ENCODE measurements around the gene FOSL1.
"Not testable (repeated sequence)": the region's sequence is repeated elsewhere in the genome, so short reads cannot be mapped to it uniquely, and the experiment has no call there.

FOSL1 gene

DNA sequence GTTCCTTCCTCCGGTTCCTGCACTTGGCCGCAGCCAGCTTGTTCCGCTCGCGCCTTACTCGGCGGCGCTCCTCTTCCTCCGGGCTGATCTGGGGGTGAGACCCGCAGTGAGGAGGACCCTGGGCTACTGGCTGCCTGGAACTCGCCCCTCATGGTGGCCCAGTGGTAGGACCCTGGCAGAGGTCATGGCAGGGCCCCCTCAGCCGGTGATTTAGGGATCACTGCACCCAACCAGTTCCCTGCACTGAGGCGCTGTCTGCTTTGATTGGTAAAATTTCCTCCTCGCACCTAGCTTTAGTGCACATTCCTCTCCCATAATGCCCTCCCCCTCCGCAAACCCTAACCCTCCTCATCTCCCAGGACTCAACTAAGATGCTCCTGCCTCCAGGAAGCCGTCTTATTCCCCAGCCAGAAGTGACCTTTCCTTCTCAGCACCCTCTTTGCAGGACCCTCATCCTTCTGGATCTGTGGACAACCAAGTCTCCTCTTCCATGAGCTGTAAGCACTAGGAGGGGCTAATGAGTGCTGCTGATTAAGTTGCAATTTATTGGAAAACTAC lies 6.1 kb downstream of the FOSL1 start:
- no peak for DNase-seq

DNA sequence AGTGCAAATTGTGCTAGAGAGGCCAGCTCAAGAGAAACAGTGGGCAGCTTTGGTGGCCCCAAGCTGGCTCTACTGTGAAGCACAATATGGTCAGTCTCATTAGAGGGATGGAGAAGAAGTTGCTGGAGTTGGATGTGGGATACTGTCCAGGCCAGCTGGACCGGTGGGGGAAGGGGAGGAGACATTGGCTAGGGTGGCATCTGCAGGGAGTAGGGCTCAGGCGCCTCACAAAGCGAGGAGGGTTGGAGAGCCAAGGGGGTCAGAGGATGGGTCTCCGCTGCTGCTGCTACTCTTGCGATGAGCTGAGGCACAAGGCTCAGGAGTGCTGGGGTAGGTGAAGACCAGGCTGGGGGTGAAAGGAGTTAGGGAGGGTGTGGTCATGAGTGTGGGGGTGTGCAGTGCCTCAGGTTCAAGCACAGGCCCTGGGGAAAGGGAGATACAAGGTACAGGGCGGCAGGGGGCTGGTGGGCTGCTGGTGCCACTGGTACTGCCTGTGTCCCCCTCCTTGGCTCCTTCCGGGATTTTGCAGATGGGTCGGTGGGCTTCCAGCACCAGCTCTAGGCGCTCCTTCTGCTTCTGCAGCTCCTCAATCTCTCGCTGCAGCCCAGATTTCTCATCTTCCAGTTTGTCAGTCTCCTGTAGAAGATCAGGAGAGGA lies 7.4 kb downstream of the FOSL1 start:
- no peak for DNase-seq

DNA sequence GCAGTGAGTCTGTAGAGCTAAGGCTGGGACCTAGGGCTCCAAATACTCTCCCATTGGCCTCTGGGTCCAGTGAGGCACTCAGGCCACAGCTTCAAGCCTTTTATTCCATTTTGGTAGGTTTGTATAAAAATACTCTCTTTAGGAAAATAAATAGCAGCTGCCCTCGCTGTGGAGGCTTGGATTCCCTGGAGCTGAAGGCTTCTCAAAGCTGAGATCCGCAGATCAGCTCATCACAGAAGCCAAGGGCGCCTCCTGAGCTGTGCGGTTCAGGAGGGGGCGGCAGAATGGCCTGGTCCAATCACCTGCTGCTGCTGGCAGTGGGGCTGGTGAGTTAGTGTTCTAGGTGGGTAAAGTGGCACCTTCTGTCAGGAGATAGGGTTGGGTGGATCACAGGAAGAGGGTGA lies 8.0 kb downstream of the FOSL1 start:
- not testable (repeated sequence) for DNase-seq

DNA sequence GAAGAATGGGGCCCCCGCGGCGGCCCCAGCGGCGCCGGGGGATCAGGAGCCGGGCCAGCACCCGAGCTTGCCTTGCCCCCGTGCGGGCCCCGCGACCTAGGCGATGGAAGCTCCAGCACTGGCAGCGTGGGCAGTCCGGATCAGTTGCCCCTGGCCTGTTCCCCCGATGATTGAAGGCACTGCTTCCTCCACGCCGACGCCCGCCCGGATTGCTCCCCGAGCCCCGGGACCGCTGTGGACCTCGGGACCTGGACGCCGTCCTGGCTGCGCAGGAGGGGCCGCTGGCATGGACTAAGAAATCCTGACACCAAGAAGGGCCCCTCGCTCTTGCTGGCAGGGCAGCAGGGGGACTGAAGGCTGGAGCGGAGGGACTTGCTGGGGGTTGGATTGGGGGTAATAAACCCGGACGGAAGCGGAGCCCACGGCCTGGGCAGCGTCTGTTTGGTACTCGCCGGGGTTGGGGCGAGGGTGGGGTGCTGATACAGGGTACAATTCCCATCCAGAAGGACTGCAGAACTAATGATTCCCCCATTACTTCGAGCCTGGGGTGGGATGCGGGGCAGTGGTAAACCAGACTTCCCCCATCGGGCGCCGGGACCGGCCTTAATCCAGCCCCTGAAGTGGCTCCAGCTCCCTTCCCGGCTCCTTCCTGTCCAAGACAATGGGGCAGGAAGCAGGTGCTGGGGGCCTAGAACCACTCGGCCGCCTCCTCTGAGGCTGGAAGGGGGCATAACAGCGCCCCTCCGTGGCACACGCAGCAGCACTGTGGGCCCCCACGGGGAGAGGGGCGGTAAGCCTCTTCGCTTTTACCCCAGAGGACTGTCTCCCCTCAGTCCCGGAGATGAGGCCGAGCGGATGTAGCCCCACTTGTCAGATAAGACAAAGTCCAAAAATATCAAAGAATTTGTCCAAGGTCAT lies 8.7 kb downstream of the FOSL1 start:
- no peak for DNase-seq

DNA sequence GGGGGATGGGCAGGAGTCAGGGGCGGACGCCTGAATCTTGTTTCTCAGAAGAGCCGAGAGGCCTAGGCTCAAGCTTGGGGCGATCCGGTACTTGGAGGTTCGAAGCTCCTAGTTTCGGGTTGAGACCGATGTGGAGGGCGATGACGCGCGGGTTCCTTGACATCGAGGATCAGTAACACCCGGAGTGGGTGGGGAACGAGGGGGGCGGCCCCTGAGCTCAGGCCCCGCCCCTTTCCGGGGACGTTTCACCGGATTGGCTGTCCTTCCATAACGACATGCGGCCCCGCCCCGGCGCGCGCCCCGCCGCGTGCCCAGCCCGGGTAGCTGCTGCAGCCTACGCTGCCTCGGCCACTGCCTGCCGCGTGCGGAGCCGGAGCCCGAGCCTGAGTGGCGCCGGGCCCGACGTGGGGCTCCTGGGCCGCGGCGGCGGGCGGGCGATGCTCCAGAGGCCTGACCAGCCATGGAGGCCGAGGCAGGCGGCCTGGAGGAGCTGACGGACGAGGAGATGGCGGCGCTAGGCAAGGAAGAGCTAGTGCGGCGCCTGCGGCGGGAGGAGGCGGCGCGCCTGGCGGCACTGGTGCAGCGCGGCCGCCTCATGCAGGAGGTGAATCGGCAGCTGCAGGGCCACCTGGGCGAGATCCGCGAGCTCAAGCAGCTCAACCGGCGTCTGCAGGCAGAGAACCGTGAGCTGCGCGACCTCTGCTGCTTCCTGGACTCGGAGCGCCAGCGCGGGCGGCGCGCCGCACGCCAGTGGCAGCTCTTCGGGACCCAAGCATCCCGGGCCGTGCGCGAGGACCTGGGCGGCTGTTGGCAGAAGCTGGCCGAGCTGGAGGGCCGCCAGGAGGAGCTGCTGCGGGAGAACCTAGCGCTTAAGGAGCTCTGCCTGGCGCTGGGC lies 9.6 kb downstream of the FOSL1 start, which contains the start of gene CCDC85B:
TSS of gene CCDC85B (plus strand) at position 350 of the 895 bp plus-strand sequence. CDS start at position 461, 111 bp downstream.
- DNase-seq = peak; percentile 81

DNA sequence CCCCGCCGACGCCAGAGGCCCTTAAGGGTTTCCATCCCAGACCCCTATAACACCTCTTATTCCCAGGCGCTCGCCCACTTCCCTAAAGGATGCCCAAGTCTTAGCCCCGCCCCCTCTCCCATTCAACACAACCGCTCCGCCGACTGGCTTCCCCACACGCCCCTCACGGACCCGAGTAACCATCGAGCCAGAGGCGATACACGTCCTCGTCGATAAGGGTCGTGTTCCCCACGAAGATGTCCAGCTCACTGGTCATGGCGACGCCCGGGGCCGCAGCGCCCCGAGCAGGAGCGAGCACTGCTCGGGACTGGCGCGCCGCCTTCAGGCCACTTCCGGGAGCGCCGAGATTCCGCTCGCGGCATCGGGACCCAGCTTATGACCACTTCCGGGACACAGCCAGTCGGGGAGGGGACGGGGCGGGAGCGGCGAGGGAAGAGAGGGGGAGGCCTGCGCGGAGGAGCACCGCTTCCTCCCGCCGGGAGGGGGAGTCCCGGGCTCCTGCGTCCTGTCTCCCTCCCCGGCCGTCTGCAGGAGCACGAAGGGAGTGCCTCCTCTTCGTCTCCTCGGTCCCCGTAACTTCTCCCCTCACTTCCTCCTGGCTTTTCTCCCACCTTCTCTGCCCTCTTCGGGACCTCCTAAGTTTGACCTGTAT lies 11.9 kb downstream of the FOSL1 start, which contains the start of gene FIBP:
TSS of gene FIBP (minus strand) at position 309 of the 652 bp plus-strand sequence. CDS start at position 256, 53 bp downstream.
- peak; percentile 73 for DNase-seq

DNA sequence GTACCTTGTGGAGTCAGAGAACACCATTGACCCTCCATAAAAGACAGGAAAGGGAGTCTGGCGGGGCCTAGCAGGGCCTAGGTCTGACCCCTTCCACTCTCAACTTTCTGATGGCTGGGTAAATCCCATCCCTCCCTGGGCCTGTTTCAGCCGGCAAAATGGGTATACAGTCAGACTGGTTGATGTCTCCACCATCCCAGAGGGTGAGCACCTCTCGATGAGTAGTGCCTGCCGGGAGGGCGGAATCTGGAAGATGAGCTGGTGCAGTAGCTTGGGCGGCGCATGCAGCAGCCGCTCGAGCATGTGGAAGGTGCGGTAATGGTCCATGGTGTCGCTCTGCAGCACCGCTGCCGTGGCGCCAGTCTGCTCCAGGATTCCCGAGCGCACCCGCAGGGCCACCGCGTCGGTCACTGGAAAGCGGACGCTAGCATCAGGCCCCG lies 12.4 kb downstream of the FOSL1 start:
- DNase-seq = no peak

DNA sequence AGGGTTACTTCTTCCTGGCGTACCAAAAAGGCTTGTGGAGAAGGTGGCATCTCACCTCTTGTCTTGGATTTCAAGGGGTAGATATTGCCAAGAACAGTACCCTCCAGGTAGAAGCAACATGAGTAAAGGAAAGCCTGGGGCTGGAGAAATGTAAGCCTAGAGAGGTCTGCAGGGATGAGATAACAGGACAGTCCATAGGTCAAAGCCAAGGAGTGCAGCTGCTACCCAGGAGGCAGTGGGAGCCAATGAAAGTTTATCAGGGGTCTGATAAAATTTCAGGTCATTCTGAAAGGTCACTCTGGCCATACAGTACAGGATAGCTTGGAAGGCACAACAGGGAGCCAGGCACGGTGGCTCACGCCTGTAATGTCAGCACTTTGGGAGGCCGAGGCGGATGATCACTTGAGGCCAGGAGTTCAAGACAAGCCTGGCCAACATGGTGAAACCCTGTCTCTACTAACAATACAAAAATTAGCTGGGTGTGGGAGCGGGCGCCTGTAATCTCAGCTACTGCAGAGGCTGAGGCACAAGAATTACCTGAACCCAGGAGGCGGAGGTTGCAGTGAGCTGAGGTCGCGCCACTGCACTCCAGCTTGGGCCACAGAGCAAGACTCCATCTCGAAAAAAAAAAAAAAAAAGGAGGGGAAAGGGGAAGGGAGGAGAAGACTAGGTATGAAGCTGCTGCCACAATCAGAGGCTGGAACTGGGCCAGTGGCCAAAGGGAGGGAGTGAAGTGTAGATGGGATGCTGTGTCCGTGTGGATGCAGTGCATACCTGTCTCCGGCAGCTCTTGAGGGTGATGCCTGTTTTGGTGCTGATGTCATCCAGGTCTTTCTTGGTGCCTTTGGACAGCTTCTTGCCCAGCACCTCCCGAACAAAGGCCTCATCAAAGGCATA lies 13.1 kb downstream of the FOSL1 start:
- no peak for DNase-seq

DNA sequence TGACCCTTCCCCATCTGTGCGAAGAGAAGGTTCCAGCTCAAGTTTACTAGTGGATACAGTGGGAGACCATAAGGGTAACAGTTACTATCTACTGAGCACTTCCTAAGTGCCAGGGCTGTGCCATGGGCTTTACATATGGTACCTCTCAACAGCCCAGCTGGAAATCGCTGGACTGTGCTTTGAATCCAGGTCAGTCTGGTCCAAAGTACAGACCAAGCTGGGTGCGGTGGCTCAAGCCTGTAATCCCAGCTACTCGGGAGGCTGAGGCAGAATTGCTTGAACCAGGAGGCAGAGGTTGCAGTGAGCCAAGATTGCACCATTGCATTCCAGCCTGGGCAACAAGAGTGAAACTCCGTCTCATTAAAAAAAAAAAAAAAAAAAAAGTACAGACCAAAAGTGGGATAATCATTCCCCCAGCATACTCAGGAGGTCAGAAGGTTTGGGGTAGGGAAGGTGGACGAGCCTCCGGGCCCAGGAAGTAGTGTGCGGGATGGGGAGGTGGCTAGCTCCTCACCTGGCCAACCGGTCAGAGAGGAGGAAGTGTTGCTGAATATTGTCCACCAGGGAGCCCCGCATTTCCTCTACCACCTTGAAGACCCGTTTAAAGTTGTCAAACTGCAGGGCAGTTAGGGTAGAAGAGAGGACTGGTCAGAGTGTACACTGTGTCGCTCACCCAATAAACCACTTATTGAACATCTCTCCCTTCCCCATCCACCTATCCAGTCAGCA lies 14.2 kb downstream of the FOSL1 start:
- no peak for DNase-seq

DNA sequence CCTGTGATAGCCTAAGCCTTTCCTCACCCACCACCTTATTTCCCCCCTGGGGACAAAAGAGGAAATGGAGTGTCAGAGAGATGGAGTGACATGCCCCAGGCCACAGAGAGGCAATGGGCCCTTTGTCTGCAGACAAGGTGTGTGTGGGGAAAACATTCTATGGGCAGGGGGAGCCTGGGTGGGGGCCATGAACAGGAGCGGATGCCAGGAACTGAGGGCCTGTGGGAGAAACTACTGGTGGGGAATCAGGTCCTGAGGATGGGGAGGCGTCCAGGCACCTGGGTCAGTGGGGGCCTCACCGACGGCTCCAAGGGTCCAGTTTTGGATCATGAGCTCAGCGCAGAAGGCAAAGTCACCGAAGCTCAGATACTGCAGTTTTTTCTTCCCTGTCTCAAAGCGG lies 15.0 kb downstream of the FOSL1 start:
- DNase-seq = no peak

DNA sequence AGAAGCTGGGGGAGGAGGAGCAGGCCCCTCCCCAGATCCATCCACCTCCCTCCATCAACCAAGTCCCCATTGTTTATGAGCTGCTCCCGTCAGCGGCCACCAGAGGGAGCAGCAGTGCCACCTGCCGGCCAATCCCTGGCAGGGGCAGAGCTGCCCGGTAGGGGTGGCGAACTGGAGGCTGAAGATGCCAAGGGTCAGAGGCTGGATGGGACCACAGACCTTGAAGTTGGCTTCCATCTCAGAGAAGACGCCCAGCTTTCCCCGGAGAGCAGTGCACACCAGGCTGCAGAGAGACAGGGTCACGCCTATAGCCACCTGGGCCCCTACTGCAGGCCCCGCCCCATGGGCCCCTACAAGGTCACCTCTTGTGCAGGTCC lies 15.5 kb downstream of the FOSL1 start:
- DNase-seq = no peak

DNA sequence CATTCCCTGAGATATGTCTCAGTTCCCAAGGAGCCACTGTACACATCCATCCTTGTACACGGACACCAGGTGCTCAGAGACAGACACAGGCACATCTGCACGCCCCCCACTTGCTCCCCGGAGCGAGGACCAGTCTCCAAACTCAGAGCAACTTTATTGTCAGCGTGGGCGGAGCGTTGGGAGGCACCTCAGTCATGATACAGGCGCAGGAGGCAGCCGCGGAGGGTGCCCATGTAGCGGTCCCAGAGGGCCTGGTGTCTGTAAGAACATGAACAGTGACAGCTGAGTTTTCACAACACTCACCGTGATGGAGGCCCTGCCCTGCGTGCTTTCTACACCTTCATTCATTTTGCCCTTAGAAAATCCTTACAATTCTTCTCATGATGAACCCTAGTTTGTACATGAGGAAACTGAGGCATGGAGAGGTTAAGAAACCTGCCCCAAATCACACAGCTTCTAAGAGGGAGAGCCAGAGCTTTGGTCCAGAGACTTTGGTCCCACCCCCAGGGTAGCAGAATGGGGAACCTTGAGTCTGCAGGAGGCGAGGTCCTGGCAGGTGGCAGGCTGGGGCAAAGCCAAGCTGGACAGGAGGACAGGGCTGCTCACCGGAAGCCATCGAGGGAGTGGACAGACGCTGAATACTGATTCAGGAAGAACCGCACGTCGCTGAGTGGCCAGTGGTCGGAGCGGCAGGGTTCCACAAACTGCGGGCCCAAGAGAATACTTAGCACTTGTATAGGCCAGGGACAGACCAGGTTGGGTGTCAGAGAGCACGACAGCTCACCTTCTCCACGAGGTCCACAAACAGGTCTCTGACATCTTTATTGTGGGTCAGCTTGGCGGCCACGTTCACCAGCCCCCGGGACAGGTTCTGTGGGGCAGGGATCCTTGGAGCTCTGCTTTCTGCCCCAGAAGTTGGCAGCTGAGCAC lies 16.1 kb downstream of the FOSL1 start:
- no peak for DNase-seq

DNA sequence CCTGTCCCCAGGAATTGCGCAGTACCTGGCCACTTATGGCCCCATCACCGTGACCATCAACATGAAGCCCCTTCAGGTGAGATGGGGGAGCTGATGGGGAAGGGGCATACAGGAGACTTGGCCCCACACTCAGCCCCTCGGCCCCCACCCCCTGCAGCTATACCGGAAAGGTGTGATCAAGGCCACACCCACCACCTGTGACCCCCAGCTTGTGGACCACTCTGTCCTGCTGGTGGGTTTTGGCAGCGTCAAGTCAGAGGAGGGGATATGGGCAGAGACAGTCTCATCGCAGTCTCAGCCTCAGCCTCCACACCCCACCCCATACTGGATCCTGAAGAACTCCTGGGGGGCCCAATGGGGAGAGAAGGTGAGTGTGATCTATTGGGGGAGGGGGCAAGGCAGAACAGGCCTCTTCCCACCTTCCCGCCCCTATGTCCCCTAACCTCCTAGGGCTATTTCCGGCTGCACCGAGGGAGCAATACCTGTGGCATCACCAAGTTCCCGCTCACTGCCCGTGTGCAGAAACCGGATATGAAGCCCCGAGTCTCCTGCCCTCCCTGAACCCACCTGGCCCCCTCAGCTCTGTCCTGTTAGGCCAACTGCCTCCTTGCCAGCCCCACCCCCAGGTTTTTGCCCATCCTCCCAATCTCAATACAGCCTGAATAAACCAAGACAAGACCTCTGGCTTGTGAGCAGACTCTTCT lies 17.0 kb downstream of the FOSL1 start:
- DNase-seq = no peak

DNA sequence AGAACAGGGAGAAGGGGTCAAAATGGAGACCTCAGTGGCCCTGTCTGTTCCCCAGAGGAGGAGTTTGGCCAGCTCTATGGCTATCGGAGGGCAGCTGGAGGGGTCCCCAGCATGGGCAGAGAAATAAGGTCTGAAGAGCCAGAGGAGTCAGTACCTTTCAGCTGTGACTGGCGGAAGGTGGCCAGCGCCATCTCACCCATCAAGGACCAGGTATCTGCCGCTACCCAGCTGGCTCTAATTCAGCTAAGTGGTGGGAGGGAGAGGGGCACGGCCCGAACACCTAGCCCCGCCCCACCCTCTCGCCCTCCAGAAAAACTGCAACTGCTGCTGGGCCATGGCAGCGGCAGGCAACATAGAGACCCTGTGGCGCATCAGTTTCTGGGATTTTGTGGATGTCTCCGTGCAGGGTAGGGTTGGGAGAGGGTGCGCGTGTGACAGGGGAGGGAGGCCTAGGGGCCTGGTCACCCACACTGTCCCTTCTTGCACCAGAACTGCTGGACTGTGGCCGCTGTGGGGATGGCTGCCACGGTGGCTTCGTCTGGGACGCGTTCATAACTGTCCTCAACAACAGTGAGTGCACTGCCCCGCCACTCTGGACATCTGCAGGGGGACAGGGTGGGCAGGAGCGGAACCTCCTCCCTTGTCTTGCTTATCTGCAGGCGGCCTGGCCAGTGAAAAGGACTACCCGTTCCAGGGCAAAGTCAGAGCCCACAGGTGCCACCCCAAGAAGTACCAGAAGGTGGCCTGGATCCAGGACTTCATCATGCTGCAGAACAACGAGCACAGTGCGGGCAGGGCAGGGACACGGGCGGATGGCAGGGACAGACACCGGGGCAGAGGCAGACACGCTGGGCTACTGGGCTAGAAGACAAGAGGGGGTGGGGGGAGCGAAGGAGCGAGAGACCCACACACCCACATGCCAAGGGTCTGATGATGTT lies 17.8 kb downstream of the FOSL1 start:
- no peak for DNase-seq

DNA sequence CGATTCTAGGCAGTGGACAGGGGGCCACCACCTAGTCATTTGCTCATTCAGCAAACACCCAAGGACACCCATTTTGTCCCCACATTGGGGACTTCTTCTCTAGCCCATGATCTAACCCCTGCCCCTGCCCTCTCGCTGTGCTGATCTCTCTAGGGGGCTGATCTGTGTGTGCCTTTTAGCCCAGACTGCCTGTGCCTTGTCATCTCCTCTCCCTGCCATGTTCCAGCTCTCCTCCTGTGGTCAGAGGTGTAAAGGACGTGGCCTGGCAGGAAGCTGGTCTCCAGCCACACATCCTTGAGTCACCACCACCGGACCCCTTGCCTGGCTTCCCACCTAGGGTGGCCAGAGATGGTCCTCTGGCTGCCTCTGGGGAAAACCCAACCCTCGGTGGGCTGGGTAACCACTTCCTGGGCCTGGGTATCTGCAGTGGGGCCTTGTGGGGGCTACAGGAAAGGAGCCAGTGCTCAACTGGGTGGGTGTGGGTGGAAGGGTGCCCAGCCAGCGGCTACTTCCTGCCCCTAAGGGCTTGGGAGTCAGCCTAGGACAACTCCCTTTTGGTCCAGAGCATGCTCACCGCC lies 19.3 kb downstream of the FOSL1 start:
- no peak for DNase-seq

DNA sequence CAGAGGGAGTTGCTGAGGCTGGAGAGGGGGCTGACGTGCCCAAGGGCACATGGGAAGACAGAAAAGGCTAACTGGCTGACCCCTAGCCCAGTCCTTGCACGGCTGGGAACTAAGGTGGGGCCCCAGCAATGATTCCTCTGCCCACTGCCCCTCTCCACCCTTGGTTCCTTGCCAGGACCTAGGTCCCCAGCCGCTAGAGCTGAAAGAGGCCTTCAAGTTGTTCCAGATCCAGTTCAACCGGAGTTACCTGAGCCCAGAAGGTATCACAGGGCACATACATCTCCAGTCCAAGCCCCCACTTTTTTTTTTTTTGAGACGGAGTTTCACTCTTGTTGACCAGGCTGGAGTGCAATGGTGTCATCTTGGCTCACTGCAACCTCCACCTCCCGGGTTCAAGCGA lies 20.2 kb downstream of the FOSL1 start:
- no peak for DNase-seq

DNA sequence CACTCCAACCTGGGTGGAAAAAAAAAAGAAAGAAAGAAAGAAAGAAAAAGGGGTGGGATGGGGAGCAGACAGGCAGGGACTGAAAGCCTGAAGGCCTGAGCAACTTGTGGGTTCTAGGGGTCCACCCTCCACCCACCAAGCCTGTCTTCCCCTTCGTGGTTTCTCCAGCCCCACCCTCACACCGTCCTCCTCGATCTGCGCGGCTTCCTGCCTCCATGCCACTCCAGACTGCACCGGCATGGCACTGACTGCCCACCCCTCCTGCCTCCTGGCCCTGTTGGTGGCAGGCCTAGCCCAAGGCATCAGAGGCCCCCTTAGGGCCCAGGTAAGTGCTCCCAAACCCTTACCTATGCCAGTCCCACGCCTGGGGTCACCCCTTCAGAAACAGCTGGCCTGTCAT lies 20.6 kb downstream of the FOSL1 start, which contains the start of gene CTSW:
TSS of gene CTSW (plus strand) at position 221 of the 400 bp plus-strand sequence. CDS start at position 239, 18 bp downstream.
- no peak for DNase-seq

All from NCI-H2081 treated with DMSO at 0.1 percent for 48 hours (cell line).